Fibroblast of skin of left biceps (primary cell): ENCODE measurements around the gene CRIP2.

Source experiments
- DNase-seq, 2 experiments: peaks; one replicate each; pipeline ENCODE4 v3.0.0-alpha.2; 2013; ENCODE audit warnings: low read depth in 2 of 2

Gene CRIP2

DNA sequence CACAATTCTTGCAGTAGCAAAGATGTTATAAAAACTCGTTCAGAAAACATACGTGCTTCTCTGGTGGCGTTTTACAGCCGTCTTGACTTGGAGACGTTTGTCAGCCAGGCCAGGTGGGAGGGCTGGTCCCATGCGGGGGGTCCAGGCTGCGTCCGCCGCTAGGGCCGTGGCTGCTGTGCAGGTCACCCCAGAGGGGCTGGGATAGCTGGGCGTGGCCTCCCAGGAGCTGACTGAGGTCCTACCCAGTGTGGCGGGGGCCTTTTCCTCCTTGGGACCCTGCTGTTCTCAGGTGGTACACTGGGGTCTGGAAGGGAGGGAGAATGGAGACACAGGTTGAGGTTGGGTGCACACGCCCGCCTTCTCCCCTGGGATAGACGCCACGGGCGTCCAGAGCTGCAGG, 29.8 kb upstream of the CRIP2 start:
- DNase-seq, result no peak

DNA sequence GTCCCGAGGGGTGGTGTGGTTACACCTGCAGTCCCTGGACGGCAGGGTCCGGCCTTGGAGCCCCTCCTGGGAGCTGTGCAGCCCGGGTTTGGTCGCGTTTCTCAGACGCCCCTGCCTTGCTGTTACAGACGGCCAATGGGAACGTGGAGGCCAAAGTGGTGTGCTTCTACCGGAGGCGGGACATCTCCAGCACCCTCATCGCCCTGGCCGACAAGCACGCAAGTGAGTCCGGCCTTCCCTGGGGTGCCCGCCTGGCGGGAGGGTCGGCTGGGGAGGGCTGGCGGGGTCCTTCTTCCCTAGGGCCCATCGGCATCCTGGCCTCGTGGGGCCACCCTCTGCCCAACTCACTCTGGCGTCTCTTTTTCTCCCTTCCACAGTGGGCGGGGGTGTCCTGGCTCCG, 29.3 kb upstream of the CRIP2 start:
- no peak for DNase-seq

GRCh38 chr14:105445901-105446845, 28.4 kb upstream of the CRIP2 start:
- no peak for DNase-seq

DNA sequence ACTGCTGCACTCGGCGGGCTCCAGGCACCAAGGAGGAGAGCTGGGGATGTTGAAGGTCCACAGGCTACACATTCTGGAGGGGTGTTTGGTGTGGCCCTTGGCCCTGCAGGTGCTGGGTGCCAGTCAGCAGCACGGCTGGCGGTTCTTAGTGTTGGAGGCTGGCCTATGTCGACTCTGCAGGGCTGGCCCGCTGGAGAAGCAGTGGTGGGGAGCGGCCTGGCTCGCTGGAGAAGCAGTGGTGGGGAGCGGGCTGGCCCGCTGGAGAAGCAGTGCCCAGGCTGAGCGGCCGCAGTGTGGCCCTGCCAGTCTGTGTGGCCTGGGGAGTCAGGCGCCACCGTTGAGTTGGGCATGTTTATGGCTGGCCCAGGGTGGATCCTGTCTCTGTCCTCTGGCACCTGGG, 27.6 kb upstream of the CRIP2 start:
- no peak for DNase-seq

- no peak for DNase-seq
Observed at GRCh38 chr14:105447651-105448640, 26.7 kb upstream of the CRIP2 start.

- peak in 1 of 2 experiments; percentile 4 for DNase-seq
Observed at GRCh38 chr14:105448706-105449111, 25.9 kb upstream of the CRIP2 start.

- no peak for DNase-seq
Observed at GRCh38 chr14:105449276-105450122, 25.1 kb upstream of the CRIP2 start.

DNA sequence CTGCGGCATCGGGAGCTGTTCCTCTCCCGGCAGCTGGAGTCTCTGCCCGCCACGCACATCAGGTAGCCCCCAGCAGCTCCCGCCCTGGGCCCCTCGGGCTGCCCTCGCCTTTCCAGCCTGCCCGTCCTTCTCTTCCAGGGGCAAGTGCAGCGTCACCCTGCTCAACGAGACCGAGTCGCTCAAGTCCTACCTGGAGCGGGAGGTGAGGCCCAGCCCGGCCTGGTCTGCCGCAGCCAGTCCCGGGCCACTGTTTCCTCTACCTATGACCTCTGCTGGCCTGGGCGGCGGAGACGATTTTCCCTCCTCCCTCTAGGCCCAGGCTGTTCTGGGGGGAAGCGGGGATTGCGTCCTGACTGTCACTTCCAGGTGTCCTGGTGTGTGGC, 24.5 kb upstream of the CRIP2 start:
- DNase-seq, result no peak

GRCh38 chr14:105450864-105451720, 23.5 kb upstream of the CRIP2 start:
- no peak for DNase-seq

DNA sequence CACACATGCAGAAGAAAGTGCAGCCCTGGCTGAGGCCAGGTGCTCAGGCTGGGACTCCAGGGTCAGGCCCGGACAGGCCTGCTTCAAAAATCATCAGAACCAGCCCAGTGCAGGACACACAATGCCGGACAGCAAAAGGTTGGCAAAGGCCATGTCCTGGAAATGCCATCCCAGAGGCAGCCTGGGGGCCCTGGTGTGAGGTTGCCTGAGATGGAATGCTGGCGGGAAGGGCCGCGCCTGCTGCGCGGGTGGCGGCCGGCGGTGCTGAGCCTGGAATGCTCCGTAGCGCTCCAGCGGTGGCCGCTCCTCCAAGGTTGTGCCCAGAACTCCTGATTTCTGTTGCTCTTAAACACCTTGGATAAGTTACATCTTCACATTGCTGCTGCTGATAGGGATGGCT, 21.7 kb upstream of the CRIP2 start:
- DNase-seq, result no peak

- DNase-seq, result no peak
Observed at GRCh38 chr14:105453847-105454246, 20.8 kb upstream of the CRIP2 start.

DNA sequence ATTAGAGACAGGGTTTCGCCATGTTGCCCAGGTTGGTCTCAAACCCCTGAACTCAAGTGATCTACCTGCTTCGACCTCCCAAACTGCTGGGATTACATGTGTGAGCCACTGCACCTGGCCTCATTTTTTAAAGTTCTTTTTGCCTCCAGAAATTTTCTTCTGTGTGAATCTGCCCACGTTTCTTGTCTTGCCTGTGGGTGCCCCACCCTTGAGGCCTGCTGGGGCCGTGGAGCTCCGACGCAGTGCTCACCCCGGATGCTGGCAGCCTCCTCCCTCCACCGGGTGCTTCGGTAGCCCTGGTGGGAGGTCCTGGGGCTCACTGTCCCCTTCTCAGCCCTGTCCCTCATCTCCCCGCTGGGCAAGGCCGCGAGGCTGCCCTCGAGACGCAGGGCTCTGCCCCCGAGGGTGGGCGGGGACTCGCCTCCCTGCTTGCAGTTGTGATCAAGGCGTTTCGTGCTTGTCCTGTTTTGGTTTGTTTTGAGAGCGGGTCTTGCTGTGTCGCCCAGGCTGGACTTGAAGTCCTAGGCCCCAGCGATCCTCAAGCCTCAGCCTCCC, 19.5 kb upstream of the CRIP2 start:
- no peak for DNase-seq

DNA sequence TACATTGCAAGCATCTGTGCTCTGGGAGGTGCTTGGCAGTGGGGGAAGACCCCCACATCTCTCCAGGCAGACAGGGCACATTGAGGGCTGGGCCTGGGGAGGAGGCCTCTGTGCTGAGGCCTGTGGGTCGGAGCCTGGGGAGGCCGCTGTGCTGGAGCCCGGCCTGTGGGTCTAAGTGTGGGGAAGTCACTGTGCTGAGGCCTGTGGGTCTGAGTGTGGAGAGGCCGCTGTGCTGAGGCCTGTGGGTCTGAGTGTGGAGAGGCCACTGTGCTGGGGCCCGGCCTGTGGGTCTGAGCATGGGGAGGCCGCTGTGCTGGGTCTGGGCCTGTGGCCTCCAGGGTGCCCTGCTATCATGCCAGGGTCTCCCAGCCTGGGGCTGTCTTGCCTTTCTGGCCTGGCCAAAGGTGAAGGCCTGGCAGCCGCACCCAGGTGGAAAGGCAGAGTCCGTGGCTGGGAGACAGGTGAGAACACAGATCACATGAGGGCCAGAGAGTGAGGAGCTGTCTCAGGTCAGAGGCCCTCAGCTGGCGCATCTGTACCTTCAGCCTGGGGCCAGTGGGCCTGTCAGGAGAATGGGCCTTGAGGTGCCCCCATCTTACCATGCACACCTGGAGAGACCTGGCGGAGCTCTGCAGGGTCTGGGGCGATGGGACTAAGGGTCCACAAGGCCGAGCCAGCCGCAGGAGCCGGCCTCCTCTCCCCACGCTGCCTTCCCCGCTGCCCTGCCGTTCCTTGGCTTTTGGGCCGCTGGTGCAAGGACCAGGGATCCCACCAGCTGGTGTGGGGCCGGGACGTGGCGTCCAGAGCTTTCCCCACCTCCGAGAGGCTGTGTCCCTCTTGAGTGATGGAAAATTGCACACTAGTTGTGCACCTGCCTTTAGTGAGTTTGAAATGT, 18.6 kb upstream of the CRIP2 start:
- DNase-seq, result no peak

- no peak for DNase-seq
Observed at GRCh38 chr14:105456736-105457617, 17.6 kb upstream of the CRIP2 start.

DNA sequence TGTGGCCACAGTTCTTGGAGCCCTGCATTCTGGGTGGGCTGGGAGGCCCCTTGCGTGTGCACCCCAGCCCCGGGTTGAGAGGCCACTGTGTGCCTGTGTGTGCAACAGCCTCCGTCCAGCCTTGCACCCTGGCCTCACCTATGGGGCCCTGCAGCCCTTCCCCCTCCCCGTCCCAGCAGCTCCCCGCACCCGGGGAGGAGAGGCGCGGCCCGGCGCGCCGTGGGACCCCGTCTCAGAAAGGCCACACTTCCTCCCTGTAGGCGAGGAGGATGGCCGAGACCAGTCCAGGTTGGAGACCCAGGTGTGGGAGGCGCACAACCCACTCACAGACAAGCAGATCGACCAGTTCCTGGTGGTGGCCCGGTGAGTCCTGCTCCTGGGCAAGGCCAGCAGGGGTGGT, 16.6 kb upstream of the CRIP2 start:
- DNase-seq, result no peak

DNA sequence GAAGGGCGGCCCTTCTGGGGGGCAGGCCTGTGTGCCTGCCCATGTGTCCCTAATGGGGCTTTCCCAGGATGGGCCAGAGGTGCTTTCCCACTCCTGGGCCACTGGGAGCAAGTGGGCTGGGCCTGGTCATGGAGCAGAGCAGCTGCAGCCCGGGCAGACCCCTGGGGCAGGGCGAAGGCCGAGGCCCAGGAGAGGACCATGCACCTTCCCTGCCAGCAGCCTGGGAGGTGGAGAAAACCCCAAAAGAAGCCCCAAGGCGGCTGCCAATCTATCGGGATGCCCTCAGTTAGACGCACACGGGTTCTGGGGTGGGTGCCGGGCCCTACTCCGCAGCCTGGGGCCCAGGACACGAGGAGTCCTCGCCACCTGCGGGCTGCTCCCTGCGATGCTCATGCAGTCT, 16.1 kb upstream of the CRIP2 start:
- DNase-seq, result no peak

GRCh38 chr14:105460116-105460515, 14.5 kb upstream of the CRIP2 start:
- DNase-seq, result no peak

GRCh38 chr14:105460616-105461015, 14.0 kb upstream of the CRIP2 start:
- DNase-seq, result no peak
